Spleen (tissue), 7 donors: ENCODE results near the gene FBXO10.

Experiments used
- POLR2A ChIP-seq, 3 donors: fragments of 450-650 bp; IDR thresholded peaks; one replicate each; pipeline ENCODE4 v1.5.1; 2017; ENCODE audit warnings: antibody characterized with exemption in 3 of 3, mild to moderate bottlenecking in 1 of 3
- POLR2AphosphoS5 ChIP-seq, 3 donors: sonication (generic); formaldehyde crosslinking; IDR thresholded peaks; one replicate each; pipeline ENCODE4 v1.5.1; 2017; ENCODE audit warnings: antibody characterized with exemption in 3 of 3
- TF ChIP-seq, protein P1 (sequence below), 11 experiments: fragments of 200-600 bp in 7 of 11; fragments of 450-650 bp in 4 of 11; sonication (generic) in 4 of 11; IDR thresholded peaks in 8 of 11; conservative IDR thresholded peaks in 3 of 11; 1 replicate in 7 of 11; 2 replicates in 4 of 11; pipeline versions ENCODE4 v1.4.0 to v1.8.0; 2016 to 2021; ENCODE audit warnings: antibody characterized with exemption in 11 of 11, inconsistent platforms in 4 of 11, mild to moderate bottlenecking in 1 of 11
- donor health status: DM: no; HTN: no; CAD: no; lungs with moderate emphysema.
- donor health status: DM: no; HTN: no; CAD: no.
- donor health status: DM: no; HTN: no; CAD: no.

- TF ChIP-seq, protein P1, sequence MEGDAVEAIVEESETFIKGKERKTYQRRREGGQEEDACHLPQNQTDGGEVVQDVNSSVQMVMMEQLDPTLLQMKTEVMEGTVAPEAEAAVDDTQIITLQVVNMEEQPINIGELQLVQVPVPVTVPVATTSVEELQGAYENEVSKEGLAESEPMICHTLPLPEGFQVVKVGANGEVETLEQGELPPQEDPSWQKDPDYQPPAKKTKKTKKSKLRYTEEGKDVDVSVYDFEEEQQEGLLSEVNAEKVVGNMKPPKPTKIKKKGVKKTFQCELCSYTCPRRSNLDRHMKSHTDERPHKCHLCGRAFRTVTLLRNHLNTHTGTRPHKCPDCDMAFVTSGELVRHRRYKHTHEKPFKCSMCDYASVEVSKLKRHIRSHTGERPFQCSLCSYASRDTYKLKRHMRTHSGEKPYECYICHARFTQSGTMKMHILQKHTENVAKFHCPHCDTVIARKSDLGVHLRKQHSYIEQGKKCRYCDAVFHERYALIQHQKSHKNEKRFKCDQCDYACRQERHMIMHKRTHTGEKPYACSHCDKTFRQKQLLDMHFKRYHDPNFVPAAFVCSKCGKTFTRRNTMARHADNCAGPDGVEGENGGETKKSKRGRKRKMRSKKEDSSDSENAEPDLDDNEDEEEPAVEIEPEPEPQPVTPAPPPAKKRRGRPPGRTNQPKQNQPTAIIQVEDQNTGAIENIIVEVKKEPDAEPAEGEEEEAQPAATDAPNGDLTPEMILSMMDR (IDR thresholded peaks at IDR 0.05 in 8 of 11, conservative IDR thresholded peaks at IDR 0.05 in 3 of 11) = no peak
- TF ChIP-seq POLR2A (IDR thresholded peaks at IDR 0.05) (no peak), POLR2AphosphoS5 (IDR thresholded peaks at IDR 0.05) (no peak)
Observed at GRCh38 chr9:37551468-37551867, 24.7 kb downstream of the FBXO10 start.
